CMK (cell line): ENCODE data around the gene ATXN1.
A peak's percentile ranks its signal among the peaks of the same experiment; 100 is the strongest.
"Not testable (repeated sequence)": the region's sequence is repeated elsewhere in the genome, so short reads cannot be mapped to it uniquely, and the experiment has no call there.

ENCODE experiments used
- DNase-seq: peaks from one replicate; pipeline ENCODE4 v3.0.0-alpha.2; 2010; ENCODE audit warnings: low read depth

Gene ATXN1

DNA sequence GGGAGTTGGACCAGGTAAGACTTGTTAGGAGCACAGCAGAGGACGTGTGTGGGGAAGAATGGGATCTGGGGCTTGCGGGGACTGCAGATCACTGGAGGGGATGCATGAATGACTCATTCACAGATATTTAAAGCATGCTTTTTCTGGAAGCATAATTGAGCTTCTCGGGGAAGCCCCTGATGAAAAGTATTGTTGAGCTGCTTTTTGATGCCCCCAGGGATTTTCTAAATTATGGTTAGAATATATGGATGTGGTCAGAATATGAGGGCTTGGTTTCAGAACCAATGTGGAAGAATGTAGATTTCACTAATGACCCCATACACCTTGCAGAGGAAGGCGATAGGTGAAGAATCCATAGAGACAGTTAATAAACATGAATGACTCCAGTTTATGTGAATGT, 486.8 kb downstream of the ATXN1 start:
- no peak for DNase-seq

DNA sequence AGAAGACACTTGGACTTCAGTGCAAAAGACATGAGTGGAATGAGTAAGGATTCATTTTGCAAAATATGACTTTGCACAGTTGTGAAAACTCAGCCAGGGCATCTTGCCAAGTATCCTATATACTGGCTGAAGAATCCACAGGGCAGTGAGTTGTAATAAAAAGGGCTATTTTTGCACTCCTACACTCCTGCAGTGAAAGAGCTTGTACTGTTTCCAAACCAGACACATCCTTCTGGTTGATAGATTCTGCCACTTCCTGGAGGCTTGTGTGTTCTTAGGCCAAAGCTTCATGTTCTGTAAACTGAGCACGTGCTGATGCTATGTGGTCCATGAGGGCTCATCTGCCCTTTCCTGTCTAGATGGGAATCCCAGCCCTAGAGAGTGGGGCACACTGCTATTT, 488.0 kb downstream of the ATXN1 start:
- no peak for DNase-seq

DNA sequence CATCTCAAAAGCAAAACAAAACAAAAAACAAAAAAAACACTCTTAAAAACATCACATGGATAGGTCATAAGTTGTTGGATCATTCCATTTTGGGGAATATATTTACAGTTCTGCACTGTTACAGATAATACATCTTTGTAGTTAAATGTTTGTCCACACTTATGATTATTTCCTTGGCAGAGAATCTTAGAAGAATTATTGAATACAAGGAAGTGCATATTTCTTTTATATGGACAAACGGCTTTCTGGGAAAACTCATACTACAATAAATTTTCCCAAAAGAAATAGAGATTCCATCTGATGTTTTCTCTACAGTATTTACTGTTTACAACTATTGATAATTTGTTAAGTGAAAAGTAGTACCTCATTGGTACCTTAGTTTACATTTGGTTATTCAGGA, 489.1 kb downstream of the ATXN1 start:
- no peak for DNase-seq

GRCh38 chr6:16271428-16271827, 489.8 kb downstream of the ATXN1 start:
- no peak for DNase-seq

GRCh38 chr6:16270178-16270794, 491.0 kb downstream of the ATXN1 start:
- peak; percentile 85 for DNase-seq

DNA sequence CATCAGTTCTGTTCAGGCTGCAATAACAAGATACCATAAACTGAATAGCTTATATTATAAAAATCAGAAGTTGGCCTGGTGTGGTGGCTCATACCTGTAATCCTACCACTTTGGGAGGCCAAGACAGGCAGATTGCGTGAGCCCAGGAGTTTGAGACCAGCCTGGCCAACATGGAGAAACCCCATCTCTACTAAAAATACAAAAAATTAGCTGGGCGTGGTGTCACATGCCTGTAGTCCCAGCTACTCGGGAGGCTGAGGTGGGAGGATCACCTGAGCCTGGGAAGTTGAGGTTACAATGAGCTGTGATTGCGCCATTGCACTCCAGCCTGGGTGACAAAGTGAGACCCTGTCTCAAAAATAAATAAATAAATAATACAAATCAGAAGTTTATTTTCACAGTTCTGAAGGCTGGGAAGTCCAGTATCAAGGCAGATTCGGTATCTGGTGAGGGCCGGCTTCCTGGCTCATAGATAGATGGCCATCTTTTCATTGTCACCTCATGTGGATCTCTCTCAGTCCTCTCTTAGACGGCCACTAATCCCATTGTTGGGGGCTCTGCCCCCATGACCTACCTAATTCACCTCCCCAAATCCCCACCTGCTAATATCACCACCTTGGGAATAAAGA, 491.7 kb downstream of the ATXN1 start:
- DNase-seq = not testable (repeated sequence)

DNA sequence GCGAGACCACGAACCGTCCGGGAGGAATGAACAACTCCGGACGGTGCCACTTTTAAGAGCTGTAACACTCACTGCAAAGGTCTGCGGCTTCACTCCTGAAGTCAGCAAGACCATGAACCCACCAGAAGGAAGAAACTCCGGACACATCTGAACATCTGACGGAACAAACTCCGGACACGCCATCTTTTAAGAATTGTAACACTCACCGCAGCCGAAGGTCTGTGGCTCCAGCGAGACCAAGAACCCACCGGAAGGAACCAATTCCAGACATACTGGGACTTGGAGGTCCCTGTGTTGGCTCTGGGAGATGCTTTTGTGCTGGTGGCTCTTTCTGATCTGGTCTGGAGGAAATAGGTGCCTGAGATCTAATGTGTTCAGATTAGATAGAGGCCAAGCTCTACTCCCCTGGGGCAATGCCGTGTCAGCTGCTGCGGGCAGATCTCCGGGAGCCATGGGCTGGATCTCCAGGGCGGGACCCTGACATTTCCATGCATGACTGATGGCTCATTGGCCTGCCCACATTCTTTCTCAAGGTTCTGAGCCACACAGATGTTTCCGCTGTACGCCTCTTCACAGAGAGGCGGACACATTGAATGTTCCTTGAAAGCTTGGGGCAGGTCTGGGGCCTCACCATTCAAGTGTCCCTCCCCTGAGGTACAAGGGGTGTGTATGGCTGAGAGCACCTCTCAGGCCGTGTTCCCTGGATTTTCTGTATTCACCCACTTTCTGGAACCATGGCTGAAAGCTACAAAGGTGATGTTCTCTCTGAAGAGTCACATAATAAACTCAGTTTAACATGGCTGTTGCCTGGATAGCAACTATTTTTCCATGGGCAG, 493.6 kb downstream of the ATXN1 start:
- peak; percentile 94 for DNase-seq

DNA sequence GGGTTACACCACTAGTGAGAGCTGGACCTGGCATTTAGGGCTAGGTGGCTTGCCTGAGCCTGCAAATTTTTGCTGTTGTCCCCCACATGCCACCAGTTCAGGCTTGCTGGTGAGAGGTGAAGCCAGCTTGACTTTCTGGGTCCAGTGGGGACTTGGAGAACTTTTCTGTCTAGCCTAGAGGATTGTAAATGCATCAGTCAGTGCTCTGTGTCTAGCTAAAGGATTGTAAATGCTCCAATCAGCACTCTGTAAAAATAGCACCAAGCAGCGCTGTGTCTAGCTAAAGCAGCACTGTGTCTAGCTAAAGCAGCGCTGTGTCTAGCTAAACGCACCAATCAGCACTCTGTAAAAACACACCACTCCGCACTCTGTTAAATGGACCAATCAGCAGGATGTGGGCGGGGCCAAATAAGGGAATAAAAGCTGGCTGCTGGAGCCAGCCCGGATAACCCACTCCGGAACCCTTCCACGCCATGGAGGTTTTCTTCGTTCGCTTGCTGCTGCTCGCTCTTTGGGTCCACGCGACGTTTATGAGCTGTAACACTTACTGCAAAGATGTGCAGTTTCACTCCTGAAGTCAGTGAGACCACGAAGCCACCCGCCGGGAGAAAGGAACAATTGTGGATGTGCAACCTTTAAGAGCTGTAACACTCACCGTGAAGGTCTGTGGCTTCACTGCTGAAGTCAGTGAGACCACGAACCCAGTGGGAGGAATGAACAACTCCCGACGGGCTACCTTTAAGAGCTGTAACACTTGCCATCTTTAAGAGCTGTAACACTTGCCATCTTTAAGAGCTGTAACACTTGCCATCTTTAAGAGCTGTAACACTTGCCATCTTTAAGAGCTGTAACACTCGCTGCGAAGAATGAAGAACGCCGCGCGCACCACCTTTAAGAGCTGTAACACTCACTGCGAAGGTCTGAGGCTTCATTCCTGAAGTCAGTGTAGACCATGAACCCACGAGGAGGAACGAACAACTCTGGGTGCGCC, 495.6 kb downstream of the ATXN1 start:
- no peak for DNase-seq

GRCh38 chr6:16264785-16265184, 496.5 kb downstream of the ATXN1 start:
- no peak for DNase-seq

- DNase-seq = not testable (repeated sequence)
These were observed 497.7 kb downstream of the ATXN1 start for GRCh38 chr6:16263464-16264099.

DNA sequence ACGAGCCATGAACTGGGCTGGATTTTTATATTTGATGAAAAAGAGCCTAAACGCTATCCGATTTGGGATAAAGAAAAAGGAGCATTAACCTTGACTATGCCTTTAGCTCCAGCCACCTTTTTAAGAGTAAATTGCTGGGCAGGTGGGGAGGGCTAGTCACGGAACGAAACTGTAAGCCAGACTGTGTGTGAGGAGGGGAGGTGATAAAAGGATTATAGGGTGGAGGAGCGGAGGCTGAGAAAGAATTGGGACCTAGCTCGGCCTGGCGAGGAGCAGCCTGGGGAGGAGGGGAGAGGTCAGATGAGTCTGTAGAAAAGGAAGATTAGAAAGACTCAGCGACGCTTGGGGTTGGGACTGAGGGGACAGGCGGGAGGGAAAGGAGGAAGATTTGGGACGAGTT, 498.5 kb downstream of the ATXN1 start:
- not testable (repeated sequence) for DNase-seq

DNA sequence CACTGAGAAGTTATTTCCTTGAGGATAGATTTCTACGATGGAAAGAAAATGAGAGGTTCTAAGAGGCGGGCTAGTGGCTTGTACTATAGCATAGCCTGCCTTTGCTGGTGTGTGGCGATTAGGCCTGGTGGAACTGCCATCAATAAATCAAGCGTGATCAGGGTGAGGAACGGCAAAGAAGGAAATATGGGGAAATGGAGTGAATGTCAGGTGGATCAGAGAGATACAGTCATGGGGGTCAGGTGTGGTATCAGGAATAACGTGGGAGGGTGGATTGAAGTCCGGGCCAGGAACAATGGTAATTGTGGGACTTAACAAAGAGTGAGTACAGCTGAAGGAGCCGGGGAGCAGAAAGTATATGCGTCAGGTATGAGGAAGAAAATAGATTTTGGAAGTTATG, 500.7 kb downstream of the ATXN1 start:
- DNase-seq = not testable (repeated sequence)

DNA sequence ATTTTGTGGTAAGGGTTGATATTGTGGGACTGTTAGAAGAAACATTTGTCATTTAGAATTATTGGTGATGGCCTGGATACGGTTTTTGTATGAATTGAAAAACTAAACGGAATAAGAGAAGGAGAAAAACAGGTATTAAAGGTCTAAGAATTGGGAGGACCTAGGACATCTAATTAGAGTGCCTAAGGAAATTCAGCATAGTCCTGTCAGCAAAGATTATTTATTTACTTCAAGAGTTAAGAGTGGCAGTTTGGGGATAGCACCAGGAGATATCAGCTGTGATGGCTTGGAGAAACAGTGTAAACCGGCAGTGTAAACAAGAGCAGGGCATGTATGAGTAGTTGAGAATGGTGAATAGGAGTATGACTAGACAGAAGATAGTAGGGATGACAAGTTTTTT, 501.7 kb downstream of the ATXN1 start:
- DNase-seq = not testable (repeated sequence)

DNA sequence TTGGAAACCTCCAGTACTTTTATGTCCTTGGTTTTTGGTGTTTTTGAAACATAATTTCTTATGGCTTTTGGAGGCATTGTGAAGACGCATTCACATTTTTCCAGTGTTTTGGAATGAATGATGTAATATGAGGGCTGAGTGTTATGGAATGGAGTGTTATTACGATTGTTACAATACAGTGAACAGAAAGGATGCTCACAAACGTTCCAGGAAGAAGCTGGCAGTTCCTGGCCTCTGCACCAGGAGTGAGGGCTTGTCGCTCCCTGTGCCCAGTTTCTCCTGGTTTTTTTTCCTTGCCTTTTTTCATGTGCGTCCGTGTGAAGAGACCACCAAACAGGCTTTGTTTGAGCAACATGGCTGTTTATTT, 502.6 kb downstream of the ATXN1 start:
- DNase-seq = no peak

DNA sequence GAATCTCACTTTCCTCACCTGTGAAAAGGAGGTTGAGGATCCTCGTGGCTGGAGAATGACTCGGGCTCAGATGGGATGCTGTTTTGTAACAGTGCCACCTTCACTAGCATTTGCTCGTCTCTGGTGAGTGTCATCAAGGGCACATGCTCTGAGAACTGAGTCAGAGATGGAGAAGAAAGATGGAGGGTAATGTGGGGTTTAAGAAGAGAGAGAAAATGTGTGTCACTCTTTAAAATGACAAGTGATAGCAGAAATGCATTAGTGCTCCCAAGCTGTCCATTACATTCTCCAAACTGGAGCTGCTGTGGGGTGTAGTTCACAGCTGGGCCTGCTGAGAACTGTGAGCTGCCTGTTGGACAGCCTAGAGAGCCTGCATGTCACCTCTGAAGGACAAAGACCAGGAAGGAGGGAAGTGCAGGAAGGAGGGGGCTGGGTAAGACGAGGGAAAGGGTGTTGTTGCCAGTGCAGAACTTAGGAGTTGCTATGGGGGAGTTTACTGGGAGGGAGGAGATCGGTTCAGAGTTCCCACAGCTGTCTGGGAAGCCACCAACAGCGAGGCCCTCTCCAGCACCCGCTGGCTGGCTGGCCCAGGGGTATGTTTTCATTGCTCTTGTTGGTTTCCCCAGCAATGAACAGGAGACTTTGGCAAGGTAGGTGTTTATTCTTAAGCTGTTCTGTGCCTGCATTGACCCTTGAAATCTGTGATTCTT, 503.1 kb downstream of the ATXN1 start:
- DNase-seq = no peak

DNA sequence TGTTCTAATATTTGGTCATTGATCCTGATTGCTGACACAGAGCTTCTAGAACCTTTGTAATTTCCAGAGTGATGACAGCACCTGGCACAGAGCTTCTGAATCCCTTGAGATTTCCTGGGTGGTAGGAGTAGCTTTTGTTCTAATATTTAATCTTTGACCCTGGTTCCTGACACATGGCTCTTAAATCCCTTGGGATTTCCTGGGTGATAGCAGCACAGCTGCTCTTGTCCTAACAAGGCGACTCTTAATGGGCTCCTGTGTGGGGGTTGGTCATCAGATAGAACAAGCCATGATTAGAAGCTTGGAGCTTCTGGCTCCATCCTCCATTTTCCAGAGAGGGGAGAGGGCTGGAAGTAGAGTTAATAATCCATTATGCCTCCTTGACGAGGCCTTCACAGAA, 504.5 kb downstream of the ATXN1 start:
- no peak for DNase-seq

DNA sequence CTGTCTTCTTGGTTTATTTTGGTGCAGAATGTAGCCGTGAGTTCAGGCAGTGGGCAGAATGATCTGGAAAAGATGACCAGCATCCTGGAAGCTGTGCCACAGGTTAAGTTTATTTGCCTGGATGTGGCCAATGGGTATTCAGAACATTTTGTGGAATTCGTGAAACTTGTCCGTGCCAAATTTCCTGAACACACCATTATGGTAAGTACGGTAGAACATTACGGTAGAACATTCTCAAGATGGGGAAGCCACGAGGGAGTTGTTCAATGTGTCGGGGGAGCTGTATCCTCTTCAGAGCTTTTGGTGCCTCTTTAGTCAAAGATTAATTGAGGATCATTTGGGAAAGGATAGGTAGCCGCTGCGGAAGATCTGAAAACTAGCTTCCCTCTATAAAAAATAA, 506.7 kb downstream of the ATXN1 start:
- DNase-seq = no peak

GRCh38 chr6:16253399-16254144, 507.7 kb downstream of the ATXN1 start:
- no peak for DNase-seq

- no peak for DNase-seq
These were observed 508.5 kb downstream of the ATXN1 start for GRCh38 chr6:16252686-16253299.

- DNase-seq = no peak
These were observed 509.6 kb downstream of the ATXN1 start for GRCh38 chr6:16251706-16252105.
